Psoas muscle (tissue), 8 donors: ENCODE measurements around the gene GMPS. TPM values are rescaled to one million over a fixed set of nuclear protein-coding genes. Genes with fewer than 3 reads are reported as not detected.
"Not testable (repeated sequence)": the region's sequence is repeated elsewhere in the genome, so short reads cannot be mapped to it uniquely, and the experiment has no call there.

Experiments used
- ATAC-seq, 4 donors: fragments of 200-7000 bp; cut with Tn5 transposase; one replicate each; pipeline ENCODE4 v1.9.1; 2020; ENCODE audit warnings: moderate library complexity in 3 of 4, mild to moderate bottlenecking in 2 of 4
- DNase-seq, 2 donors: peaks; one replicate each; pipeline ENCODE4 v3.0.0-alpha.2; 2020
- H3K27ac ChIP-seq: fragments of 200-600 bp; one replicate; pipeline ENCODE4 v1.8.0; 2022
- H3K27me3 ChIP-seq, 3 donors: fragments of 200-600 bp in 1 of 3; one replicate each; pipeline versions ENCODE4 v1.6.1 to v1.8.0; 2013 to 2022; ENCODE audit warnings: low read length in 2 of 3, mild to moderate bottlenecking in 2 of 3, moderate library complexity in 1 of 3; ENCODE audit not compliant: insufficient read depth in 3 of 3
- H3K36me3 ChIP-seq, 2 donors: fragments of 200-600 bp in 1 of 2; one replicate each; pipeline versions ENCODE4 v1.6.1 to v1.8.0; 2013 to 2022; ENCODE audit warnings: low read depth in 1 of 2, mild to moderate bottlenecking in 1 of 2, moderate library complexity in 1 of 2; ENCODE audit not compliant: insufficient read depth in 1 of 2
- H3K4me1 ChIP-seq: fragments of 200-600 bp; one replicate; pipeline ENCODE4 v1.8.0; 2022
- H3K4me3 ChIP-seq: fragments of 200-600 bp; one replicate; pipeline ENCODE4 v1.8.0; 2022; ENCODE audit warnings: mild to moderate bottlenecking
- H3K9me3 ChIP-seq: fragments of 200-600 bp; one replicate; pipeline ENCODE4 v1.8.0; 2022
- WGBS, 3 donors: extraction: QIAGEN DNeasy Blood & Tissue Kit; methylation state at CpG; one replicate each; pipeline versions ENCODE4 v1.1.6 to v1.1.7; 2013; 5-methylcytosine and 5-hydroxymethylcytosine counted together
- intact Hi-C, 2 donors: fragments of 100-400 bp; cut with DNase I; formaldehyde crosslinking; loops; one replicate each; pipeline versions ENCODE4 v1.11.0 to v1.14.2; 2022
- polyA plus RNA-seq, 3 donors: library from polyadenylated mRNA; stranded (reverse); fragments of 200-250 nt; gene quantifications; one replicate each; pipeline ENCODE4 v1.2.3, GENCODE V29; 2013
- total RNA-seq, 4 donors: library from RNA; stranded (reverse); fragmentation: NEBNext Ultra II Directional in 2 of 4; extraction: Animal tissue kit (Norgen Biotek cat#: 25700) in 2 of 4; gene quantifications; one replicate each; pipeline versions ENCODE4 v1.2.1 to v1.2.4, GENCODE V29; 2021 to 2023
- TF ChIP-seq, protein P1 (sequence below): fragments of 200-600 bp; IDR thresholded peaks from one replicate; pipeline ENCODE4 v1.8.0; 2022; ENCODE audit warnings: antibody characterized with exemption
- donor health status: healthy with polysubstance abuse.
- donor health status: DM: no; HTN: no; CAD: no; lungs with moderate emphysema.
- donor health status: Bipolar disorder and iron deficiency.
- donor health status: healthy.
- donor health status: DM: yes; HTN: yes; CAD: no.
- donor health status: DM: no; HTN: no; CAD: no.
- donor health status: DM: no; HTN: no; CAD: no.
- donor health status: DM: yes; HTN: yes; CAD: no.

The GMPS gene
- total and polyA plus RNA-seq, 7 donors: 20.8 to 31.3 (median 27.8) TPM

DNA sequence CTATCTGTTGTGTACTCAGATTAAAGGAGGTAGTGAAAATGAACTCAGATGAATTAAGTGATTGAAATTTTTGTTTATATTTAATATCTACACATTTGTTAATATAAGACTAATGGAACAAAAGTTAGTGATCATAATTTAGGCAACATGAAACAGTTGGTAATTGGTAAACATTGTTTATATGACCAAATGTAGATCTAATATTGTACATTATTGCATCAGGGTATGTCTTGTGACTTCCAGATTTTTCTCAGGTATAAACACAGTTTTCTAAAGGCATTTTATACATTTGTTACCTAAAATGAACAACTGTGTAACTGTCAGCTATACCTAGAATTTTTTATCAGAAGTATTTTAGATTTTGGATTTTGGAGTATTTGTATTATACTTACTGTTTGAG lies 14.8 kb downstream of the GMPS start:
- H3K4me3 ChIP-seq: no peak overlapping the region
- DNase-seq: no peak
- H3K27me3 ChIP-seq: no peaks in the 10 kb centered on the region
- H3K27ac ChIP-seq: no peak overlapping the region
- intact Hi-C loops: no loop called here
- no peaks in the 10 kb centered on the region for H3K9me3 ChIP-seq
- TF ChIP-seq, protein P1, sequence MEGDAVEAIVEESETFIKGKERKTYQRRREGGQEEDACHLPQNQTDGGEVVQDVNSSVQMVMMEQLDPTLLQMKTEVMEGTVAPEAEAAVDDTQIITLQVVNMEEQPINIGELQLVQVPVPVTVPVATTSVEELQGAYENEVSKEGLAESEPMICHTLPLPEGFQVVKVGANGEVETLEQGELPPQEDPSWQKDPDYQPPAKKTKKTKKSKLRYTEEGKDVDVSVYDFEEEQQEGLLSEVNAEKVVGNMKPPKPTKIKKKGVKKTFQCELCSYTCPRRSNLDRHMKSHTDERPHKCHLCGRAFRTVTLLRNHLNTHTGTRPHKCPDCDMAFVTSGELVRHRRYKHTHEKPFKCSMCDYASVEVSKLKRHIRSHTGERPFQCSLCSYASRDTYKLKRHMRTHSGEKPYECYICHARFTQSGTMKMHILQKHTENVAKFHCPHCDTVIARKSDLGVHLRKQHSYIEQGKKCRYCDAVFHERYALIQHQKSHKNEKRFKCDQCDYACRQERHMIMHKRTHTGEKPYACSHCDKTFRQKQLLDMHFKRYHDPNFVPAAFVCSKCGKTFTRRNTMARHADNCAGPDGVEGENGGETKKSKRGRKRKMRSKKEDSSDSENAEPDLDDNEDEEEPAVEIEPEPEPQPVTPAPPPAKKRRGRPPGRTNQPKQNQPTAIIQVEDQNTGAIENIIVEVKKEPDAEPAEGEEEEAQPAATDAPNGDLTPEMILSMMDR: no peak
- peaks cover 11% of the 10 kb centered on the region for H3K4me1 ChIP-seq
- H3K36me3 ChIP-seq: no peaks in the 10 kb centered on the region
- ATAC-seq: no peak

DNA sequence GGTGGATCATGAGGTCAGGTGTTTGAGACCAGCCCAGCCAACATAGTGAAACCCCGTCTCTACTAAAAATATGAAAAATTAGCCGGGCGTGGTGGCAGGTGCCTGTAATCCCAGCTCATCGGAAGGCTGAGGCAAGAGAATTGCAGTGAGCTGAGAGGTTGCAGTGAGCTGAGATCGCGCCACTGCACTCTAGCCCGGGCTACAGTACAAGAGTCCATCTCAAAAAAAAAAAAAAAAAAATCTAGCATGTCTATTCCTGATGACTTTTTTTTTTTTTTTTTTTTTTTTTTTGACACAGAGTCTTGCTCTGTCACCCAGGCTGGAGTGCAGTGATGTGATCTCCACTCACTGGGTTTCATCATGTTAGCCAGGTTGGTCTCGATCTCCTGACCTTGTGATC lies 15.9 kb downstream of the GMPS start:
- H3K4me3 ChIP-seq, H3K27me3 ChIP-seq, ATAC-seq, H3K36me3 ChIP-seq, intact Hi-C loops, H3K9me3 ChIP-seq, H3K27ac ChIP-seq, DNase-seq: not testable (repeated sequence)
- WGBS, 3 donors: 88 to 95% (median 91%) methylated on average over 8 of the region's 8 CpGs
- peaks cover 18% of the 10 kb centered on the region for H3K4me1 ChIP-seq

DNA sequence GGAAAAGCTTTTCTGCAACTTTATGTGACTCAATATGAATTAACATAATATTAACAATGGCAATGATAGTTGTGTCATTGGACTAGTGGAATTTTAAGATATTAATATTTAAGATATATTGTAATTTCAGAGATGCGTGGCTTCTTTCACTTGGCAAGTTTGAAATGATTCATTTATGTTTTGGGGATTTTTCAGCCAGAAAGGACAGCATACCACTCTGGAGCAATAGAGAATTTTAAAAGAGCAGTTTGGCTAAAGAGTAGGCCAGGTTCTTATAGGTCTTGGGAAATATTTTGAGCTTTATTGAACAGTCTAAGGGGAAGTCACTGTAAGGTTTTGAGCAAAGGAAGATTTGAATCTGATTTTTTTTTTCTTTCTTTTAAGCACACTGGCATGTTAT lies 16.5 kb downstream of the GMPS start:
- WGBS, 3 donors: 89 to 95% (median 91%) methylated on average over 1 of the region's 1 CpG
- TF ChIP-seq, protein P1: no peak
- intact Hi-C loops: no loop called here

DNA sequence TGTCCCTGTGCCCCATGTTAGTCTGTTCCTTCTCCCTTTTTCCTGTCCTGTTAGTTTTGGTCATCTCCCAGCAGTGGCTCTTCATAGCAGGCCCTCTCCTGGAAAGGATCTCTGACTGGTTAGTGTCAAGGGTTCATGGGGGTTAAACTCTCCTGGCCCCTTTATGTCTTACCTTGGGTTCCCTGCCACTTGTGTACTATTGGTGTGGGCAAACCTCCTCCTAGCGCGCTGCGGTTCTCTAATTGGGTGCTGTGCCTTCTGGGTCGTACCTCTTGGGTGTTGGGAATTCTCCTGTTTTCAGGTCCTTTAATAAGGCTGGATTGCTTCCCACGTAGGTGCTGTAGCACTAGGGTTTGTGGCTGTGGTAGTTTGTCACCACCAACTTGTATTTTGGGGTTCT lies 18.8 kb downstream of the GMPS start:
- TF ChIP-seq, protein P1: no peak
- no peak overlapping the region for H3K27ac ChIP-seq
- 93 to 100% (median 96%) methylated on average over 5 of the region's 5 CpGs for WGBS, 3 donors
- peaks cover 18% of the 10 kb centered on the region for H3K4me1 ChIP-seq
- no peaks in the 10 kb centered on the region for H3K9me3 ChIP-seq
- ATAC-seq: no peak
- H3K27me3 ChIP-seq: no peaks in the 10 kb centered on the region
- intact Hi-C loops: no loop called here
- no peak for DNase-seq
- H3K36me3 ChIP-seq: peaks cover 0 to 8% of the 10 kb centered on the region in 2 donors
- H3K4me3 ChIP-seq: no peak overlapping the region

More for the DNA sequence above, 16.5 kb downstream of the GMPS start:
- Histone ChIP-seq H3K4me1 (peaks cover 18% of the 10 kb centered on the region), H3K27me3 (no peaks in the 10 kb centered on the region), H3K36me3 (no peaks in the 10 kb centered on the region), H3K9me3 (no peaks in the 10 kb centered on the region), H3K4me3 (no peak overlapping the region), H3K27ac (no peak overlapping the region)
- no peak for ATAC-seq
- no peak for DNase-seq

DNA sequence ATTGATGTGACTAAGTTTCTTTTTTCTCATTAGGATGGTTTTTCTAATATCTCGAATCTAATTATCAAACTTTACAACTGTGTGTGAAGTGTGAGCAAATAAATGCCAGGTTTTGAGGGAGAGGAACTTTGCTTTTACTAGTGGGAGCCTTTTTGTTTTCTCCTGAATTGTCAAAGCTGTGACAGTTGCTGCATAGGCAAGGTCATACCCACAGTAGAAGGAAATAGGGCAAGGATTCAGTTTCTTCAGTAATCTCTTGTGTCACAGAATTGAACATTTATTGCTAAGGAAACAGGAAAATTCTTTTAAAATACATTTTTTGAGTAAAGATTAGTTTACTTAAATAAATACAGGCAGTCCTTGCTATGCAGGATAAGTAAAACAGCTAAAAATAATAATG lies 19.5 kb downstream of the GMPS start:
- no peak for ATAC-seq
- TF ChIP-seq, protein P1: no peak
- Histone ChIP-seq H3K9me3 (no peaks in the 10 kb centered on the region), H3K27me3 (no peaks in the 10 kb centered on the region), H3K4me3 (no peak overlapping the region), H3K36me3 (peaks cover 0 to 15% of the 10 kb centered on the region in 2 donors), H3K4me1 (peaks cover 18% of the 10 kb centered on the region), H3K27ac (no peak overlapping the region)
- DNase-seq: no peak
- intact Hi-C loops: no loop called here
- 69 to 82% (median 77%) methylated on average over 1 of the region's 1 CpG for whole genome bisulfite sequencing, 3 donors
